ENCODE data around the gene MYO1F. TPM values are rescaled to one million over a fixed set of nuclear protein-coding genes. Genes with fewer than 3 reads are reported as not detected.

MYO1F gene
- total RNA-seq, 2 donors from 2014 or later, result 2.0 to 8.0 TPM

GRCh38 chr19:8600816-8601215 lies 23.6 kb upstream of the MYO1F start:
- intact Hi-C loops (cut with DNase I), result no loop called here
- H3K27me3 ChIP-seq, result no peaks in the 10 kb centered on the region
- no peaks in the 10 kb centered on the region for H3K9me3 ChIP-seq
- no peak overlapping the region for H3K4me3 ChIP-seq
- H3K4me1 ChIP-seq, result no peaks in the 10 kb centered on the region
- H3K27ac ChIP-seq, result no peak overlapping the region
- DNase-seq, result no peak
- H3K36me3 ChIP-seq (replicated peaks in 1 of 2; ENCODE audit: insufficient read depth in 1 of 2, low read depth in 2 of 2), result peaks cover 0 to 2% of the 10 kb centered on the region in 2 donors
- no peak for ATAC-seq
- TF ChIP-seq CTCF (IDR thresholded peaks at IDR 0.05) (no peak), POLR2A (IDR thresholded peaks at IDR 0.05) (no peak)
- 87 to 93% methylated on average over 6 to 16 of the region's 16 CpGs for WGBS, 2 donors

DNA sequence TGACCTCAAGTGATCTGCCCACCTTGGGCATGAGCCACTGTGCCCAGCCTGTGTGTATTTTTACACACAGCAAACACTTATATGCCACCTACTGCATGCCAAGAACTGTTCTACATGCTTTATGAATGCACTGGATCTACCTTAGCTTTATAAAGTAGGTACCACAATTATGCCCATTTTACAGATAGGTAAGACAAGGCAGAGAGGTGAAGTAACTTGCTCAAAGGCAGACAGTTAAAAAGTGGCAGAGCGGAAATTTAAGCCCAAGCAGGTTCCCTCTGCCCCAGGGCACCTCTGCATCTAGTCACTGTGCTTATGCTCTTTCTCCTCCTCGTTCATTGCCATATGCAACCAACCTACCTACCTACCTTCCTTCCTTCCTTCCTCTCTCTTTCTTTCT lies 22.8 kb upstream of the MYO1F start:
- Histone ChIP-seq H3K27me3 (no peaks in the 10 kb centered on the region), H3K36me3 (replicated peaks in 1 of 2; ENCODE audit: insufficient read depth in 1 of 2, low read depth in 2 of 2) (peaks cover 0 to 2% of the 10 kb centered on the region in 2 donors), H3K27ac (no peak overlapping the region), H3K9me3 (no peaks in the 10 kb centered on the region), H3K4me1 (no peaks in the 10 kb centered on the region), H3K4me3 (no peak overlapping the region)
- TF ChIP-seq CTCF (IDR thresholded peaks at IDR 0.05), result no peak
- TF ChIP-seq POLR2A (IDR thresholded peaks at IDR 0.05), result no peak
- intact Hi-C loops (cut with DNase I), result no loop called here
- no peak for ATAC-seq
- 84 to 93% methylated on average over 2 of the region's 2 CpGs for WGBS, 2 donors
- no peak for DNase-seq

GRCh38 chr19:8596168-8596567 lies 18.9 kb upstream of the MYO1F start:
- TF ChIP-seq CTCF (IDR thresholded peaks at IDR 0.05) (no peak), POLR2A (IDR thresholded peaks at IDR 0.05) (no peak)
- H3K36me3 ChIP-seq (replicated peaks in 1 of 2; ENCODE audit: insufficient read depth in 1 of 2, low read depth in 2 of 2), result no peaks in the 10 kb centered on the region
- no peaks in the 10 kb centered on the region for H3K9me3 ChIP-seq
- WGBS, 2 donors, result 62% methylated on average over 23 of the region's 23 CpGs; no CpG with 5 or more reads in 1 of the 2 donors
- DNase-seq (no peak), ATAC-seq (no peak)
- no peak overlapping the region for H3K4me3 ChIP-seq
- H3K27ac ChIP-seq, result no peak overlapping the region
- H3K27me3 ChIP-seq, result no peaks in the 10 kb centered on the region
- peaks cover 13% of the 10 kb centered on the region for H3K4me1 ChIP-seq
- intact Hi-C loops (cut with DNase I), result no loop called here

- intact Hi-C loops (cut with DNase I), result no loop called here
- no peaks in the 10 kb centered on the region for H3K36me3 ChIP-seq (replicated peaks in 1 of 2; ENCODE audit: insufficient read depth in 1 of 2, low read depth in 2 of 2)
Observed at GRCh38 chr19:8595651-8596050, 18.4 kb upstream of the MYO1F start.

More at GRCh38 chr19:8595651-8596050, 18.4 kb upstream of the MYO1F start:
- Histone ChIP-seq H3K27me3 (no peaks in the 10 kb centered on the region), H3K27ac (no peak overlapping the region), H3K4me1 (peaks cover 13% of the 10 kb centered on the region), H3K9me3 (no peaks in the 10 kb centered on the region), H3K4me3 (no peak overlapping the region)
- TF ChIP-seq POLR2A (IDR thresholded peaks at IDR 0.05), result no peak
- TF ChIP-seq CTCF (IDR thresholded peaks at IDR 0.05), result no peak
- no peak for DNase-seq
- WGBS, 2 donors, result 51 to 70% methylated on average over 7 to 13 of the region's 15 CpGs
- ATAC-seq, result no peak
